ENCODE results near the gene KRT1.
"Not testable (repeated sequence)": the region's sequence is repeated elsewhere in the genome, so short reads cannot be mapped to it uniquely, and the experiment has no call there.

The KRT1 gene

GRCh38 chr12:52682381-52682660 is 2.1 kb upstream of the KRT1 start:
- no peak for DNase-seq (ENCODE audit: low read depth in 2 of 2)

GRCh38 chr12:52681526-52682380 is 1.5 kb upstream of the KRT1 start:
- no peak for DNase-seq (ENCODE audit: low read depth in 2 of 2)

GRCh38 chr12:52679875-52680274 is 332 bp downstream of the KRT1 start:
- no peak for DNase-seq (ENCODE audit: low read depth in 2 of 2)

- no peak for DNase-seq (ENCODE audit: low read depth in 2 of 2)
Observed at GRCh38 chr12:52677671-52678070, 2.5 kb downstream of the KRT1 start.

- DNase-seq (ENCODE audit: low read depth in 2 of 2) = no peak
Observed at GRCh38 chr12:52677126-52677525, 3.1 kb downstream of the KRT1 start.

- DNase-seq (ENCODE audit: low read depth in 2 of 2) = no peak
Observed at GRCh38 chr12:52676163-52676562, 4.0 kb downstream of the KRT1 start.

GRCh38 chr12:52675301-52675701 is 4.9 kb downstream of the KRT1 start:
- DNase-seq (ENCODE audit: low read depth in 2 of 2) = no peak

GRCh38 chr12:52674433-52674775 is 5.8 kb downstream of the KRT1 start:
- DNase-seq (ENCODE audit: low read depth in 2 of 2) = no peak

GRCh38 chr12:52673713-52674432 is 6.3 kb downstream of the KRT1 start:
- no peak for DNase-seq (ENCODE audit: low read depth in 2 of 2)

- no peak for DNase-seq (ENCODE audit: low read depth in 2 of 2)
Observed at GRCh38 chr12:52673217-52673616, 7.0 kb downstream of the KRT1 start.

GRCh38 chr12:52672321-52672933 is 7.8 kb downstream of the KRT1 start:
- no peak for DNase-seq (ENCODE audit: low read depth in 2 of 2)

- DNase-seq (ENCODE audit: low read depth in 2 of 2) = no peak
Observed at GRCh38 chr12:52670961-52671360, 9.2 kb downstream of the KRT1 start.

GRCh38 chr12:52670506-52670905 is 9.7 kb downstream of the KRT1 start:
- no peak for DNase-seq (ENCODE audit: low read depth in 2 of 2)

GRCh38 chr12:52669941-52670340 is 10.3 kb downstream of the KRT1 start:
- DNase-seq (ENCODE audit: low read depth in 2 of 2) = not testable (repeated sequence)

GRCh38 chr12:52669426-52669825 is 10.8 kb downstream of the KRT1 start:
- DNase-seq (ENCODE audit: low read depth in 2 of 2) = no peak

- no peak for DNase-seq (ENCODE audit: low read depth in 2 of 2)
Observed at GRCh38 chr12:52667931-52668330, 12.3 kb downstream of the KRT1 start.

GRCh38 chr12:52667509-52667908 is 12.7 kb downstream of the KRT1 start:
- DNase-seq (ENCODE audit: low read depth in 2 of 2) = no peak

- no peak for DNase-seq (ENCODE audit: low read depth in 2 of 2)
Observed at GRCh38 chr12:52666471-52666870, 13.7 kb downstream of the KRT1 start.

- DNase-seq (ENCODE audit: low read depth in 2 of 2) = no peak
Observed at GRCh38 chr12:52663420-52663819, 16.8 kb downstream of the KRT1 start.

GRCh38 chr12:52662918-52663229 is 17.3 kb downstream of the KRT1 start:
- no peak for DNase-seq (ENCODE audit: low read depth in 2 of 2)

GRCh38 chr12:52662093-52662917 is 17.9 kb downstream of the KRT1 start:
- no peak for DNase-seq (ENCODE audit: low read depth in 2 of 2)

- no peak for DNase-seq (ENCODE audit: low read depth in 2 of 2)
Observed at GRCh38 chr12:52661668-52662067, 18.5 kb downstream of the KRT1 start.

Measured in stimulated activated CD8-positive, alpha-beta memory T cell treated with anti-CD3 and anti-CD28 coated beads, Interleukin-15, amount 100 ng/mL, for 4 hours (primary cell).